Measurements from ENCODE around the gene UBAP2.

- no peak for TF ChIP-seq CEBPB (IDR thresholded peaks at IDR 0.05)
- no peak for TF ChIP-seq TCF12 (IDR thresholded peaks at IDR 0.05; ENCODE audit: low read depth)
- TF ChIP-seq MAX (IDR thresholded peaks at IDR 0.05), result no peak
- no peak for TF ChIP-seq EP300 (IDR thresholded peaks at IDR 0.05; ENCODE audit: borderline replicate concordance)
- TF ChIP-seq REST (IDR thresholded peaks at IDR 0.05; ENCODE audit: low read depth), result no peak
- TF ChIP-seq FOXM1 (IDR thresholded peaks at IDR 0.05; ENCODE audit: borderline replicate concordance, low read depth), result no peak
- TF ChIP-seq EGR1 (IDR thresholded peaks at IDR 0.05), result no peak
- TF ChIP-seq TAF1 (IDR thresholded peaks at IDR 0.05; ENCODE audit: low read depth), result no peak
- no peak for TF ChIP-seq TEAD4 (IDR thresholded peaks at IDR 0.05)
- TF ChIP-seq YY1 (IDR thresholded peaks at IDR 0.05; ENCODE audit: low read depth), result no peak
- no peak for TF ChIP-seq NFIC (IDR thresholded peaks at IDR 0.05)
- TF ChIP-seq USF1 (IDR thresholded peaks at IDR 0.05), result no peak
- TF ChIP-seq RAD21 (IDR thresholded peaks at IDR 0.05; ENCODE audit: low read depth), result no peak
Observed at GRCh38 chr9:34049630-34050384, 1.1 kb upstream of the UBAP2 start.

Measured in Ishikawa (cell line).